MM.1S (cell line): ENCODE data around the gene PILRA.

ENCODE experiments used
- DNase-seq: peaks from one replicate; pipeline ENCODE4 v3.0.0-alpha.2; 2015
- H2AFZ ChIP-seq: fragments of 300-600 bp; sonication (generic); 2 replicates; pipeline ENCODE4 v1.6.0; 2016; ENCODE audit warnings: antibody characterized with exemption, low read length
- H3F3A ChIP-seq: fragments of 300-600 bp; sonication (generic); 2 replicates; pipeline ENCODE4 v1.6.1; 2016; ENCODE audit warnings: mild to moderate bottlenecking, antibody characterized with exemption, low read length, moderate library complexity, mixed read lengths; ENCODE audit not compliant: insufficient read depth
- H3K27ac ChIP-seq: fragments of 300-600 bp; sonication (generic); 2 replicates; pipeline ENCODE4 v1.5.1; 2016; ENCODE audit warnings: mild to moderate bottlenecking, low read length
- H3K27me3 ChIP-seq: fragments of 300-600 bp; sonication (generic); replicated peaks from 2 replicates; pipeline ENCODE4 v1.6.0; 2016; ENCODE audit warnings: low read length; ENCODE audit not compliant: insufficient read depth
- H3K36me3 ChIP-seq: fragments of 300-600 bp; sonication (generic); replicated peaks from 2 replicates; pipeline ENCODE4 v1.6.1; 2016; ENCODE audit warnings: mild to moderate bottlenecking, low read length, mixed read lengths; ENCODE audit not compliant: insufficient read depth
- H3K4me1 ChIP-seq: fragments of 300-600 bp; sonication (generic); 2 replicates; pipeline ENCODE4 v1.6.1; 2016; ENCODE audit warnings: low read length, mixed read lengths
- H3K4me2 ChIP-seq: fragments of 300-600 bp; sonication (generic); 2 replicates; pipeline ENCODE4 v1.6.0; 2016; ENCODE audit warnings: low read depth, low read length
- H3K4me3 ChIP-seq: fragments of 300-600 bp; sonication (generic); 2 replicates; pipeline ENCODE4 v1.5.1; 2016; ENCODE audit warnings: low read length, mixed read lengths
- H3K79me2 ChIP-seq: fragments of 300-600 bp; sonication (generic); 2 replicates; pipeline ENCODE4 v1.6.1; 2016; ENCODE audit warnings: mixed run types, low read length, mixed read lengths
- H3K9ac ChIP-seq: fragments of 300-600 bp; sonication (generic); 2 replicates; pipeline ENCODE4 v1.6.1; 2016; ENCODE audit warnings: low read length, mixed read lengths
- H3K9me2 ChIP-seq: fragments of 300-600 bp; sonication (generic); replicated peaks from 2 replicates; pipeline ENCODE4 v1.6.1; 2016; ENCODE audit warnings: mild to moderate bottlenecking, low read length, mixed read lengths; ENCODE audit not compliant: insufficient read depth
- H3K9me3 ChIP-seq: fragments of 300-600 bp; sonication (generic); replicated peaks from 2 replicates; pipeline ENCODE4 v1.6.1; 2016; ENCODE audit warnings: mild to moderate bottlenecking, low read length, mixed read lengths; ENCODE audit not compliant: insufficient read depth
- H4K20me1 ChIP-seq: fragments of 300-600 bp; sonication (generic); 2 replicates; pipeline ENCODE4 v1.6.1; 2016; ENCODE audit warnings: mild to moderate bottlenecking, low read length, moderate library complexity, mixed read lengths; ENCODE audit not compliant: insufficient read depth
- CTCF ChIP-seq: fragments of 300-600 bp; sonication (generic); IDR thresholded peaks from 2 replicates; pipeline ENCODE4 v1.5.1; 2016; ENCODE audit warnings: antibody characterized with exemption, low read length, mixed read lengths
- EZH2 ChIP-seq: fragments of 300-600 bp; sonication (generic); optimal IDR thresholded peaks from 2 replicates; pipeline ENCODE3; 2017; ENCODE audit warnings: low read depth, mild to moderate bottlenecking, antibody characterized with exemption, low read length, mixed read lengths
- EZH2phosphoT487 ChIP-seq: fragments of 300-600 bp; sonication (generic); IDR thresholded peaks from 2 replicates; pipeline ENCODE4 v1.6.1; 2018; ENCODE audit warnings: antibody characterized with exemption, low read length

The PILRA gene

GRCh38 chr7:100366411-100367250 lies 6.7 kb upstream of the PILRA start:
- H4K20me1 ChIP-seq, result no peaks in the 10 kb centered on the region
- H3F3A ChIP-seq, result peaks cover 56% of the 10 kb centered on the region
- no peak for DNase-seq
- 0 out of 2 replicates have a peak, but pooled peaks cover 4% of the 10 kb centered on the region for H3K79me2 ChIP-seq
- peaks cover 36% of the 10 kb centered on the region for H3K4me1 ChIP-seq
- peak overlapping the region; percentile 95 for H3K27ac ChIP-seq
- peak overlapping the region; percentile 0; the same call in 1 of the 2 replicates for H3K4me3 ChIP-seq
- H3K36me3 ChIP-seq, result no peaks in the 10 kb centered on the region
- H3K9me2 ChIP-seq, result no peaks in the 10 kb centered on the region
- no peaks in the 10 kb centered on the region for H3K9me3 ChIP-seq
- peak overlapping the region; percentile 76; the same call in 1 of the 2 replicates for H3K4me2 ChIP-seq
- no peaks in the 10 kb centered on the region for H3K27me3 ChIP-seq
- H2AFZ ChIP-seq, result no peak overlapping the region
- H3K9ac ChIP-seq, result peak overlapping the region; percentile 76
- no peak for TF ChIP-seq EZH2phosphoT487
- TF ChIP-seq EZH2, result no peak
- no peak for TF ChIP-seq CTCF

GRCh38 chr7:100367251-100367620 lies 6.1 kb upstream of the PILRA start:
- Histone ChIP-seq H3K9me2 (no peaks in the 10 kb centered on the region), H4K20me1 (no peaks in the 10 kb centered on the region), H3K4me1 (peaks cover 36% of the 10 kb centered on the region), H3K9me3 (no peaks in the 10 kb centered on the region), H3F3A (peaks cover 56% of the 10 kb centered on the region), H2AFZ (no peak overlapping the region), H3K9ac (no peak overlapping the region), H3K4me2 (no peak overlapping the region), H3K27me3 (no peaks in the 10 kb centered on the region), H3K79me2 (0 out of 2 replicates have a peak, but pooled peaks cover 4% of the 10 kb centered on the region), H3K4me3 (no peak overlapping the region), H3K36me3 (no peaks in the 10 kb centered on the region), H3K27ac (no peak overlapping the region)
- TF ChIP-seq CTCF (no peak), EZH2phosphoT487 (no peak), EZH2 (no peak)
- no peak for DNase-seq

- 0 out of 2 replicates have a peak, but pooled peaks cover 4% of the 10 kb centered on the region for H3K79me2 ChIP-seq
- H4K20me1 ChIP-seq, result no peaks in the 10 kb centered on the region
- no peaks in the 10 kb centered on the region for H3K9me2 ChIP-seq
- peaks cover 56% of the 10 kb centered on the region for H3F3A ChIP-seq
- no peak overlapping the region for H2AFZ ChIP-seq
- H3K9ac ChIP-seq, result no peak overlapping the region
- H3K4me1 ChIP-seq, result peaks cover 36% of the 10 kb centered on the region
- no peak for DNase-seq
- no peaks in the 10 kb centered on the region for H3K9me3 ChIP-seq
- TF ChIP-seq EZH2, result no peak
- no peak for TF ChIP-seq EZH2phosphoT487
- TF ChIP-seq CTCF, result no peak
- no peaks in the 10 kb centered on the region for H3K36me3 ChIP-seq
- no peak overlapping the region for H3K4me2 ChIP-seq
- H3K27ac ChIP-seq, result peak overlapping the region; percentile 88; the same call in 1 of the 2 replicates
- no peaks in the 10 kb centered on the region for H3K27me3 ChIP-seq
- no peak overlapping the region for H3K4me3 ChIP-seq
These were observed 5.3 kb upstream of the PILRA start for GRCh38 chr7:100367676-100368613.
